Uterus (tissue), 2 donors: ENCODE measurements around the gene PP2D1.
"Not testable (repeated sequence)": the region's sequence is repeated elsewhere in the genome, so short reads cannot be mapped to it uniquely, and the experiment has no call there.

Source experiments
- CTCF ChIP-seq, 4 experiments: fragments of 200-600 bp in 2 of 4; fragments of 450-650 bp in 2 of 4; sonication (generic) in 2 of 4; IDR thresholded peaks; one replicate each; pipeline ENCODE4 v1.5.1; 2016 to 2019; ENCODE audit warnings: antibody characterized with exemption in 4 of 4, mild to moderate bottlenecking in 2 of 4, moderate library complexity in 1 of 4
- POLR2A ChIP-seq, 2 donors: fragments of 450-650 bp; IDR thresholded peaks; one replicate each; pipeline ENCODE4 v1.6.1; 2016; ENCODE audit warnings: antibody characterized with exemption in 2 of 2, mild to moderate bottlenecking in 1 of 2, moderate library complexity in 1 of 2

DNA sequence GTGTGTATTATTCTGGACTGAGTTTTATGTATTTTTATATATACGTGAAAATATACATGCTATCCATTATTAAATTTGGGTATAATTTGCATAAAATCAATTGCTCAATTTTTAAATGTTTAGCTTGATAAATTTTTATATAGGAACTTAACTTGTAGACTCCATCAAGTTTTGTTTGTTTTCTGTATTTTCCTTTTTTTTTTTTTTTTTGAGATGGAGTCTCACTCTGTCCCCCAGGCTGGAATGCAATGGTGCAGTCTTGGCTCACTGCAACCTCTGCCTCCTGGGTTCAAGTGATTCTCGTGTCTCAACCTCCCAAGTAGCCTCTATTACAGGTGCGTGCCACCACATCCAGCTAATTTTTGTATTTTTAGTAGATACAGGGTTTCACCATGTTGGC lies 4.0 kb upstream of the PP2D1 start:
- not testable (repeated sequence) for TF ChIP-seq CTCF, POLR2A (IDR thresholded peaks at IDR 0.05)
